ENCODE results near the gene ARHGEF1.

Gene ARHGEF1

DNA sequence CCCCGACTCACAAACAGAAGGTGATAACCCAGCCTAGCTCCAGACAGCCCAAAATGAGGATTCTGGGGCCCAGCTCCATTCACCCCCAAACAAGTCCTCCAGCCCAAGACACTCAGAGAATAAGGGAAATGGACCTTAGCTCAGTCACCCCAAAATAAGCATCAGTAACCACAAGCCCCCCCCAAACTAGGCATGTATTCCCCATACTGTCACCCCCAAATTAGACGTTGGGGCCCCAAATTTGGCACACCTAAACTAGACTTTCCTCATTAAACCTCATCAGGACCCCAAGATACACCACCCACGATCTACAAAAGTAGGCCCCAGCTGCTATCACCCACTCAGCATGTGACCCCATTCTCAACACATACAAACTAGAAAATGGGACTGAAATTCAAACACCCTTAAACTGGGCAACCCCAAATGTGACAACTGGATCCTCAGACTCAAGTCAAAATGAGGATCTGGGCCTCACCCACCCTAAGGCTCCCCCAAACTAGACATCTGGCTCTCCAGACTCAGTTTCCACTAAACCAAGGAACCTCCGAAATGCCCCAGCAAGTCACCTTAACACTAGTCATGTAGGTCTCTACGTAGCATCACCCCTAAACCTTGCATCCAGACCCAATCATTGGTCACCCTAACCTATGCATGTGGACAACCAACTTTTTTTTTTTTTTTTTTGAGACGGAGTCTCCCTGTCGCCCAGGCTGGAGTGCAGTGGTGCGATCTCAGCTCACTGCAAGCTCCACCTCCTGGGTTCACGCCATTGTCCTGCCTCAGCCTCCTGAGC, 58.6 kb downstream of the ARHGEF1 start:
- DNase-seq (ENCODE audit: insufficient read length, low spot score) (no peak), FAIRE-seq (no peak)

DNA sequence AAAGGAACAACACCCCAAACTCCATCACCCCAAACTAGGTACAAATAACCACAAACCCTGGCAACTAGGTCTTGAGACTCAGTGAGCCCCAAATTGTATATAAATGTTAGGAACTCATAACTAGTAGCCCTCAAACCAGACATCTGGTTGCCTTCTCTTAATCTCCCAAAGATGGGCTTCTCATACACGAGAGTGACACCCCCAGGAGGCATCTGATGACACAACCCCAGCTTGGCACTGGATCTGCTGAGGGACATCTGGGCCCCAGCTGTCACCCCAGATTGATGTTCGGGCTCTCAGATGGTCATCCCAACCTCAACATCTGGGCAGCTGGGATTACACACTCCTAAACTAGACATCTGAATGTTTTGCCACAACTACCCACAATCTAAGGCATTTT, 61.4 kb downstream of the ARHGEF1 start:
- DNase-seq (ENCODE audit: insufficient read length, low spot score) (no peak), FAIRE-seq (no peak)

DNA sequence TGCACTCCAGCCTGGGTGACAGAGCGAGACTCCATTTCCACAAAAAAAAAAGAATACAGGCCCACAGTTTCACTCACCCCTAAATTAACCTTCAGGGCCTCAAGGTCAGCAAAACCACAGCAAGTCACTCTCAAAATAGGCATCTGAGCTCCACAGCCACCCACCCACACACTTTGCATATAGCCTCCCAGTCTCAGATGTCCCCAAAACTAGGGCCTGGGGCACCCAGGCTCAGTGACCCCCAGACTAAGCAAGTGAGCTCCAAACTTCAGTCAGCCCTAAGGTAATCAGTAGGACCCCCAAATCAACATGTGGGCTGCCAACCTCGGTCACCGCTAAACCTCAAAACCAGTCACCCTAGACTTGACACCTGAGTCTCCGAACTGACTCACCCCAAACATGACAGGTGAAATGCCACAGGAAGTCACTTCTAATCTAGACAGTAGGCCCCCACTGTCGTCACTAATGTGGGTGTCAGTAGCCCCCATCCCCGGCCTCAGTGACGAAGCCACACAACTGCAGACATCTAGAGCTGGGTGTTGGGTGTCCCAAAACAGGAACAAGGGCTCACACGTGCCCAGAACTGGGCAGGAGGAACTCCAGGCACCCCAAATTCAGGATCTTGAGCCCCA, 62.3 kb downstream of the ARHGEF1 start:
- FAIRE-seq (no peak), DNase-seq (ENCODE audit: insufficient read length, low spot score) (no peak)

DNA sequence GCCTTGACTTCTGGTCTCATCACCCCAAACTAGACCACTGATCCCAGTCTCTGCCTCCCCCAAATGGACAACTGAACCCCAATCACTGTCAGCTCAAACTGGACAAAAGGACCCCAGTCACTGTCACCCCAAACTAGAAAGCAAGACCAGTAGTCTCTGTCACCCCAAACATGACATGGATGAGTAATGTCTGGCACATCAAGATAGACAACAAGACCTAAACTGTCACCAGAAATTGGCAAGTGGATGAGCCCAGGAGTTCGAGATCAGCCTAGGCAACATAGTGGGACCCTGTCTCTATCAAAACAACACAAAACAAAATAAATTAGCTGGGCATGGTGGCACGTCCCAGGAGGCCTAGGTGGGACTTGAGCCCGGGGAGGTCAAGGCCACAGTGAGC, 64.1 kb downstream of the ARHGEF1 start:
- FAIRE-seq (no peak), DNase-seq (ENCODE audit: insufficient read length, low spot score) (no peak)

DNA sequence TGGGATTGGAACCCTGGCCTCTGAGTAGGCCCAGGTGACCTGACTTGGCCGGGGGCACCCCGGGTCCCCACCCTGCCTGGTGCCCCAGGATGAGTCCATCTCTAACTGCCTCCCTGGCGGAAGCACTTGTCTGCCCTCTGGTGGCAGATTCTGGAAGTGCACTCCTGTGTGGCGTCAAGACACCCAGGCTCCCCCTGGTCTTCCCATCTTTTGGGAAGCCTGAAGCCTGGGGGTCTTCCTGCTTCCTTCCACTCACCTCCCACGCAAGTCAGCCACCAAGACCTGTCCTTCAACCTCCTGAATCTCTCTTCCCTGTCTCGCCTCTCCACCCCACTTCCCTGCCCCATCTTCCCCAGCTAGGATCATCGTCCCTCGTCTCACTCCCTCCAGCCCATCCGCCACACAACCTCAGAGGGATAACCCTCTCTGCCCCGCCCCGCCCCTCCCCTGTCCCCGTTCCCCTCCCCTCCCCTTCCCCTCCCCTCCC, 68.7 kb downstream of the ARHGEF1 start:
- DNase-seq (ENCODE audit: insufficient read length, low spot score) (peak; percentile 88), FAIRE-seq (peak; percentile 44)

DNA sequence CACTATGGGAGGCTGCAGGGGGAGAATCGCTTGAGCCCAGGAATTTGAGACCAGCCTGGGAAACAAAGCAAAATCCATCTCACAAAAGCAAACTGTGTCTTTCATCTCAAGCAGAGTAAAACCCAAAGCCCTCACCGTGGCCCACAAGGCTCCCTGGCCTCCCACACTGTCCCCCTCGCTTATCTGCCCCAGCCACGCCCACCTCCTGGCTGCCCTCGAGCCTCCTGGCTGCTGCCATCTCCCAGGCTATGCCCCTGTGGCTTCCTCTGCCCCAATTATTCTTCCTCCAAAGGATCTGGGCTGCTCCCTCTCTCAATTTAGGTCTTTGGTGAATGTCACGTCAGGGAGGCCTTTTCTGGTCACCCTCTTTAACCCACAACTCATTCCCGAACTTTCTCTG, 72.5 kb downstream of the ARHGEF1 start:
- no peak for FAIRE-seq

DNA sequence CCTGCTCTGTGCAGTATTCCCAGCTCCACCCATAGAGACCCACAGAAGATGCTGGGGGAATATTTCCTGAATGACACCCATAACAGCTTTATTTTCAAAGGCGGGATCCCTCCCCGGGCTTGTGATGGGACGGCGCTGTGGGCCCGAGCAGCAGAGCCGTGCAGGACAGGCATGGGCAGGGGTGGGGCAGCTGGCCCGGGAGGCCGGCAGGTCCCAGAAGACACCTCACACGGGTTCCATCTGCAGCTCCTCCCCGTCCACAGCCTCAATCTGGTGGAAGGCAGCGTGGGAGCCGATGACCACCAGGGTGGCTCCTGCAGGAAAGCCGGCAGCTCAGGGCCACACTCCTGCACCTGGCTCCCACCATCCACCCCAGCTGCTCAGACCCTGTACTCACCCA, 73.6 kb downstream of the ARHGEF1 start:
- no peak for FAIRE-seq
- DNase-seq (ENCODE audit: insufficient read length, low spot score), result no peak

More for the DNA sequence above, 72.5 kb downstream of the ARHGEF1 start:
- no peak for DNase-seq (ENCODE audit: insufficient read length, low spot score)
